ENCODE data around the gene TTC39B. TPM values are rescaled to one million over a fixed set of nuclear protein-coding genes. Genes with fewer than 3 reads are reported as not detected.

The TTC39B gene
- total RNA-seq, 6 experiments from 2014 or later: 4.6 to 6.1 (median 5.8) TPM

GRCh38 chr9:15137089-15137488 lies 169.9 kb downstream of the TTC39B start:
- H3K9me3 Mint-ChIP-seq: no peaks in the 10 kb centered on the region

GRCh38 chr9:15136646-15137045 lies 170.4 kb downstream of the TTC39B start:
- Mint-ChIP-seq H3K36me3 (ENCODE audit: low read depth) (no peaks in the 10 kb centered on the region), H3K9me3 (no peaks in the 10 kb centered on the region), H3K4me3 (no peak overlapping the region), H3K4me1 (ENCODE audit: low read depth) (peaks cover 7% of the 10 kb centered on the region), H3K27me3 (ENCODE audit: insufficient read depth) (peaks cover 12% of the 10 kb centered on the region), H3K27ac (no peak overlapping the region)
- DNase-seq: no peak
- no peak for TF ChIP-seq CTCF (IDR thresholded peaks at IDR 0.05)

More at GRCh38 chr9:15137089-15137488, 169.9 kb downstream of the TTC39B start:
- Mint-ChIP-seq H3K4me1 (ENCODE audit: low read depth) (peaks cover 7% of the 10 kb centered on the region), H3K27me3 (ENCODE audit: insufficient read depth) (peaks cover 12% of the 10 kb centered on the region), H3K4me3 (no peak overlapping the region), H3K27ac (no peak overlapping the region), H3K36me3 (ENCODE audit: low read depth) (no peaks in the 10 kb centered on the region)
- no peak for DNase-seq
- TF ChIP-seq CTCF (IDR thresholded peaks at IDR 0.05): no peak

- Mint-ChIP-seq H3K4me3 (peak overlapping the region; percentile 81), H3K9me3 (no peaks in the 10 kb centered on the region), H3K27me3 (ENCODE audit: insufficient read depth) (peaks cover 7% of the 10 kb centered on the region), H3K4me1 (ENCODE audit: low read depth) (peaks cover 7% of the 10 kb centered on the region), H3K36me3 (ENCODE audit: low read depth) (no peaks in the 10 kb centered on the region), H3K27ac (no peak overlapping the region)
- DNase-seq: peak; percentile 67
- TF ChIP-seq CTCF (IDR thresholded peaks at IDR 0.05): peak; percentile 88
These were observed 171.7 kb downstream of the TTC39B start for GRCh38 chr9:15135164-15135792.

GRCh38 chr9:15133488-15133887 lies 173.5 kb downstream of the TTC39B start:
- no peak overlapping the region for H3K27ac Mint-ChIP-seq
- no peak for DNase-seq
- H3K36me3 Mint-ChIP-seq (ENCODE audit: low read depth): no peaks in the 10 kb centered on the region
- TF ChIP-seq CTCF (IDR thresholded peaks at IDR 0.05): no peak
- H3K4me3 Mint-ChIP-seq: no peak overlapping the region
- no peaks in the 10 kb centered on the region for H3K9me3 Mint-ChIP-seq
- H3K4me1 Mint-ChIP-seq (ENCODE audit: low read depth): peaks cover 7% of the 10 kb centered on the region
- H3K27me3 Mint-ChIP-seq (ENCODE audit: insufficient read depth): peaks cover 1% of the 10 kb centered on the region; the same call in 1 of the 2 replicates

GRCh38 chr9:15132091-15132490 lies 174.9 kb downstream of the TTC39B start:
- Mint-ChIP-seq H3K27me3 (ENCODE audit: insufficient read depth) (no peaks in the 10 kb centered on the region; the same call in 1 of the 2 replicates), H3K36me3 (ENCODE audit: low read depth) (no peaks in the 10 kb centered on the region), H3K4me3 (no peak overlapping the region), H3K9me3 (no peaks in the 10 kb centered on the region), H3K27ac (no peak overlapping the region), H3K4me1 (ENCODE audit: low read depth) (peaks cover 7% of the 10 kb centered on the region)
- no peak for DNase-seq
- no peak for TF ChIP-seq CTCF (IDR thresholded peaks at IDR 0.05)

All from HFFc6 (cell line).